ENCODE measurements around the gene DCDC2B.
"Not testable (repeated sequence)": the region's sequence is repeated elsewhere in the genome, so short reads cannot be mapped to it uniquely, and the experiment has no call there.

The DCDC2B gene
- 0 to 0.61 (median 0.27) reads per million in 4 experiments for total RNA-seq

- no peak for DNase-seq
Observed at GRCh38 chr1:32208891-32209328, at the start of gene DCDC2B. DCDC2B (plus strand) TSS chr1:32209089; CDS start chr1:32209094, 5 bp downstream.

- DNase-seq, result no peak
Observed at GRCh38 chr1:32159189-32159588, 49.7 kb upstream of the DCDC2B start.

- DNase-seq, result no peak
Observed at GRCh38 chr1:32163405-32163804, 45.5 kb upstream of the DCDC2B start.

GRCh38 chr1:32165633-32166032 is 43.3 kb upstream of the DCDC2B start:
- DNase-seq, result not testable (repeated sequence)

- no peak for DNase-seq
Observed at GRCh38 chr1:32170991-32171390, 37.9 kb upstream of the DCDC2B start.

- no peak for DNase-seq
Observed at GRCh38 chr1:32172621-32173245, 36.2 kb upstream of the DCDC2B start.

GRCh38 chr1:32178380-32179192 is 30.3 kb upstream of the DCDC2B start:
- no peak for DNase-seq

- DNase-seq, result no peak
Observed at GRCh38 chr1:32179193-32179442, 29.8 kb upstream of the DCDC2B start.

GRCh38 chr1:32179443-32180185 is 29.3 kb upstream of the DCDC2B start, which contains the start of gene TXLNA:
TXLNA (plus strand) TSS chr1:32179675; CDS start chr1:32180346, 671 bp downstream.
- DNase-seq, result peak; percentile 83

- no peak for DNase-seq
Observed at GRCh38 chr1:32180186-32181060, 28.5 kb upstream of the DCDC2B start.

- no peak for DNase-seq
Observed at GRCh38 chr1:32181065-32181464, 27.8 kb upstream of the DCDC2B start.

- DNase-seq, result no peak
Observed at GRCh38 chr1:32181563-32181962, 27.3 kb upstream of the DCDC2B start.

GRCh38 chr1:32182060-32182459 is 26.8 kb upstream of the DCDC2B start:
- no peak for DNase-seq

GRCh38 chr1:32184650-32185049 is 24.2 kb upstream of the DCDC2B start:
- no peak for DNase-seq

GRCh38 chr1:32186077-32186476 is 22.8 kb upstream of the DCDC2B start:
- DNase-seq, result no peak

- no peak for DNase-seq
Observed at GRCh38 chr1:32186491-32186890, 22.4 kb upstream of the DCDC2B start.

- DNase-seq, result no peak
Observed at GRCh38 chr1:32187850-32188249, 21.0 kb upstream of the DCDC2B start.

- no peak for DNase-seq
Observed at GRCh38 chr1:32192220-32192948, 16.5 kb upstream of the DCDC2B start.

- no peak for DNase-seq
Observed at GRCh38 chr1:32194984-32195383, 13.9 kb upstream of the DCDC2B start.

- DNase-seq, result no peak
Observed at GRCh38 chr1:32195531-32195930, 13.4 kb upstream of the DCDC2B start.

- DNase-seq, result no peak
Observed at GRCh38 chr1:32195972-32196823, 12.7 kb upstream of the DCDC2B start.

Measured in effector CD8-positive, alpha-beta T cell (primary cell).